Heart left ventricle (tissue), 16 donors: ENCODE data around the gene SNX30. TPM values are rescaled to one million over a fixed set of nuclear protein-coding genes. Genes with fewer than 3 reads are reported as not detected.
A peak's percentile ranks its signal among the peaks of the same experiment; 100 is the strongest.

Experiments
- ATAC-seq, 4 donors: fragments of 200-7000 bp; cut with Tn5 transposase; one replicate each; pipeline ENCODE4 v1.9.1; 2020 to 2022; ENCODE audit warnings: moderate library complexity in 4 of 4, mild to moderate bottlenecking in 3 of 4, moderate number of reproducible peaks in 1 of 4
- DNase-seq, 5 donors: peaks; one replicate each; pipeline ENCODE4 v3.0.0-alpha.2; 2020
- H3K27ac ChIP-seq, 12 donors: fragments of 200-600 bp; sonication (generic) in 4 of 12; one replicate each; pipeline versions ENCODE4 v1.5.0 to v1.8.0; 2016 to 2022; ENCODE audit warnings: mild to moderate bottlenecking in 2 of 12
- H3K27me3 ChIP-seq, 9 donors: fragments of 200-600 bp; sonication (generic) in 2 of 9; one replicate each; pipeline versions ENCODE4 v1.5.1 to v1.8.0; 2016 to 2022; ENCODE audit warnings: mild to moderate bottlenecking in 3 of 9
- H3K36me3 ChIP-seq, 9 donors: fragments of 200-600 bp; sonication (generic) in 2 of 9; one replicate each; pipeline versions ENCODE4 v1.5.0 to v1.8.0; 2018 to 2022; ENCODE audit warnings: mild to moderate bottlenecking in 2 of 9
- H3K4me1 ChIP-seq, 12 donors: fragments of 200-600 bp; sonication (generic) in 4 of 12; one replicate each; pipeline versions ENCODE4 v1.5.0 to v1.8.0; 2016 to 2022; ENCODE audit warnings: mild to moderate bottlenecking in 3 of 12
- H3K4me3 ChIP-seq, 12 donors: fragments of 200-600 bp; sonication (generic) in 4 of 12; one replicate each; pipeline versions ENCODE4 v1.5.0 to v1.8.0; 2017 to 2022; ENCODE audit warnings: mild to moderate bottlenecking in 9 of 12, moderate library complexity in 4 of 12
- H3K9me3 ChIP-seq, 12 donors: fragments of 200-600 bp; sonication (generic) in 4 of 12; one replicate each; pipeline versions ENCODE4 v1.5.0 to v1.8.0; 2016 to 2022; ENCODE audit warnings: mild to moderate bottlenecking in 1 of 12
- POLR2A ChIP-seq, 2 donors: fragments of 450-650 bp; IDR thresholded peaks; one replicate each; pipeline ENCODE4 v1.6.1; 2017; ENCODE audit warnings: antibody characterized with exemption in 2 of 2, mild to moderate bottlenecking in 2 of 2, moderate library complexity in 2 of 2
- WGBS, 4 donors: extraction: QIAGEN DNeasy Blood & Tissue Kit in 2 of 4; methylation state at CpG; one replicate each; pipeline versions ENCODE4 v1.1.5 to v1.1.7; 2013 to 2018; 5-methylcytosine and 5-hydroxymethylcytosine counted together
- intact Hi-C, 10 donors: fragments of 100-400 bp; cut with DNase I; formaldehyde crosslinking; loops; one replicate each; pipeline versions ENCODE4 v1.11.1 to v1.14.2; 2022
- polyA plus RNA-seq, 2 donors: library from polyadenylated mRNA; stranded (reverse); fragments of 200-250 nt; gene quantifications; one replicate each; pipeline ENCODE4 v1.2.3, GENCODE V29; 2013
- total RNA-seq, 9 donors: library from RNA; depleted of rRNA in 2 of 9; stranded (reverse); fragments of >200 nt in 2 of 9; fragmentation: NEBNext Ultra II Directional in 3 of 9; extraction: Animal tissue kit (Norgen Biotek cat#: 25700) in 3 of 9; gene quantifications; one replicate each; pipeline versions ENCODE4 v1.1.0 to v1.2.4, GENCODE V29; 2016 to 2023
- TF ChIP-seq, protein P1 (sequence below), 12 donors: fragments of 200-600 bp; sonication (generic) in 4 of 12; IDR thresholded peaks; one replicate each; pipeline versions ENCODE4 v1.5.0 to v1.8.0; 2018 to 2022; ENCODE audit warnings: antibody characterized with exemption in 12 of 12, mild to moderate bottlenecking in 5 of 12
- donor health status: ischemic (EF 13 %, LVEDD 7.1; RV severe dilation, severe dysfunction).
- donor health status: healthy with polysubstance abuse.
- donor health status: DM: no; HTN: yes; CAD: no.
- donor health status: DM: no; HTN: no; CAD: no.
- donor health status: ischemic (EF 25% LVEDD 6.9; RV normal size, moderate dysfunction).
- donor health status: ischemic (EF 25% LVEDD 5.7; RV mildly dilated, moderate dysfunction).
- donor health status: healthy.
- donor health status: DM: yes; HTN: yes; CAD: no.
- donor health status: ischemic (EF 35%, LVEDD 5.7; RV mildly dilated, moderate dysfunction).
- donor health status: nonischemic (EF 11% LVEDD 7.7; RV severe dilation, severe dysfunction).
- donor health status: DM: yes; HTN: yes; CAD: no.
- donor health status: PGD.
- donor health status: ischemic (EF 29% LVEDD 5.4; RV normal size, mild dysfunction).
- donor health status: nonischemic (EF 23%, LVEDD 6.1; RV moderate dilation, normal function).

SNX30 gene
- total and polyA plus RNA-seq, 11 donors, result 0.95 to 10.3 (median 3.8) TPM

- ATAC-seq, result no peak
- intact Hi-C loops, result no loop called here
- no peaks in the 10 kb centered on the region for H3K9me3 ChIP-seq
- no peak overlapping the region for H3K27ac ChIP-seq
- no peaks in the 10 kb centered on the region for H3K27me3 ChIP-seq
- TF ChIP-seq, protein P1, sequence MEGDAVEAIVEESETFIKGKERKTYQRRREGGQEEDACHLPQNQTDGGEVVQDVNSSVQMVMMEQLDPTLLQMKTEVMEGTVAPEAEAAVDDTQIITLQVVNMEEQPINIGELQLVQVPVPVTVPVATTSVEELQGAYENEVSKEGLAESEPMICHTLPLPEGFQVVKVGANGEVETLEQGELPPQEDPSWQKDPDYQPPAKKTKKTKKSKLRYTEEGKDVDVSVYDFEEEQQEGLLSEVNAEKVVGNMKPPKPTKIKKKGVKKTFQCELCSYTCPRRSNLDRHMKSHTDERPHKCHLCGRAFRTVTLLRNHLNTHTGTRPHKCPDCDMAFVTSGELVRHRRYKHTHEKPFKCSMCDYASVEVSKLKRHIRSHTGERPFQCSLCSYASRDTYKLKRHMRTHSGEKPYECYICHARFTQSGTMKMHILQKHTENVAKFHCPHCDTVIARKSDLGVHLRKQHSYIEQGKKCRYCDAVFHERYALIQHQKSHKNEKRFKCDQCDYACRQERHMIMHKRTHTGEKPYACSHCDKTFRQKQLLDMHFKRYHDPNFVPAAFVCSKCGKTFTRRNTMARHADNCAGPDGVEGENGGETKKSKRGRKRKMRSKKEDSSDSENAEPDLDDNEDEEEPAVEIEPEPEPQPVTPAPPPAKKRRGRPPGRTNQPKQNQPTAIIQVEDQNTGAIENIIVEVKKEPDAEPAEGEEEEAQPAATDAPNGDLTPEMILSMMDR (IDR thresholded peaks at IDR 0.05), result no peak
- no peak for TF ChIP-seq POLR2A (IDR thresholded peaks at IDR 0.05)
- peaks cover 0 to 48% (median 25%) of the 10 kb centered on the region in 9 donors for H3K36me3 ChIP-seq
- WGBS, 4 donors, result 65 to 71% (median 71%) methylated on average over 3 of the region's 3 CpGs
- DNase-seq, result no peak
- no peak overlapping the region for H3K4me3 ChIP-seq
- H3K4me1 ChIP-seq, result peaks cover 0 to 13% (median 6%) of the 10 kb centered on the region in 12 donors
Measured at GRCh38 chr9:112836394-112836793, 85.8 kb downstream of the SNX30 start.

DNA sequence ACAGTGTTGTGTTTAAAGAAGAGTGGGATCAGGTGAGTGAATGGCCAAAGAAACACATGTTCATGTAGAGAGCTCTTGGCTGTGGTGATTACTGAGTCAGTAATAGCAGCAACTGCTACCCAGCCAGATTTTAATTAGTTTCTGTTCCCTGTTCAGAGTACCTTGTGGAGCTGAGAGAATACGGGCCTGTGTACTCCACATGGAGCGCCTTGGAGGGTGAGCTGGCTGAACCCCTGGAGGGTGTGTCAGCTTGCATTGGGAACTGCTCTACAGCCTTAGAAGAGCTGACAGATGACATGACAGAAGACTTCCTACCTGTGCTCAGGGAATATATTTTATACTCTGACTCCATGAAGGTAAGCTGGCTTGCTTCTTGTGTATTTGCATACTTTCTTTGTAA, 87.8 kb downstream of the SNX30 start:
- peaks cover 0 to 48% (median 25%) of the 10 kb centered on the region in 9 donors for H3K36me3 ChIP-seq
- no peak overlapping the region for H3K4me3 ChIP-seq
- no peak for DNase-seq
- intact Hi-C loops, result no loop called here
- peaks cover 0 to 9% (median 0%) of the 10 kb centered on the region in 12 donors for H3K4me1 ChIP-seq
- H3K9me3 ChIP-seq, result no peaks in the 10 kb centered on the region
- no peak for ATAC-seq
- no peak overlapping the region for H3K27ac ChIP-seq
- 91 to 100% (median 96%) methylated on average over 1 to 2 of the region's 2 CpGs for WGBS, 4 donors
- no peaks in the 10 kb centered on the region for H3K27me3 ChIP-seq
- TF ChIP-seq POLR2A (IDR thresholded peaks at IDR 0.05), result no peak
- TF ChIP-seq, protein P1 (IDR thresholded peaks at IDR 0.05), result no peak

DNA sequence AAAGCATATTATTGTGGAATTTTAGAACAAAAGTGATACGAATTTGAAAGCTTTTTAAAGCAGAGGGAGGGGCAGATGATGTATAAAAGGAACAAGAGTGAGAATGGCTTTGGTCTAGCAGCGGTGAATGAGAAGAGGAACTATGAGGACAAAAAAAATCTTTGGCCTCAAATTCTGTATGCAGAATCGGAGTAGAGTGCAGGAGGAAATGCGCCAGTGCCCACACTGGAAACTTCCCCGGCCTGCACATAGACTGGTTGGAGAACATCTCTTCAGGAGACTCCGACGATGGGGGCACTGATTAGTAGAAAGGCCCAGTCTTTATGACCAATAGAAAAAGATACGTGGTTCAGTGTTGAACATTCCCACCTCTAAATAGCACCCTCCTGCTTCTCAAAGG, 88.8 kb downstream of the SNX30 start:
- H3K27me3 ChIP-seq, result no peaks in the 10 kb centered on the region
- DNase-seq, result no peak
- no peak overlapping the region for H3K4me3 ChIP-seq
- TF ChIP-seq POLR2A (IDR thresholded peaks at IDR 0.05), result no peak
- TF ChIP-seq, protein P1 (IDR thresholded peaks at IDR 0.05), result no peak
- H3K9me3 ChIP-seq, result no peaks in the 10 kb centered on the region
- peak overlapping the region in 1 of 12 donors; percentile 33 for H3K27ac ChIP-seq
- 83 to 94% (median 90%) methylated on average over 8 of the region's 8 CpGs for WGBS, 4 donors
- ATAC-seq, result peak in 1 of 4 donors; percentile 24
- peaks cover 0 to 9% (median 0%) of the 10 kb centered on the region in 12 donors for H3K4me1 ChIP-seq
- intact Hi-C loops, result no loop called here
- peaks cover 0 to 44% (median 25%) of the 10 kb centered on the region in 9 donors for H3K36me3 ChIP-seq

DNA sequence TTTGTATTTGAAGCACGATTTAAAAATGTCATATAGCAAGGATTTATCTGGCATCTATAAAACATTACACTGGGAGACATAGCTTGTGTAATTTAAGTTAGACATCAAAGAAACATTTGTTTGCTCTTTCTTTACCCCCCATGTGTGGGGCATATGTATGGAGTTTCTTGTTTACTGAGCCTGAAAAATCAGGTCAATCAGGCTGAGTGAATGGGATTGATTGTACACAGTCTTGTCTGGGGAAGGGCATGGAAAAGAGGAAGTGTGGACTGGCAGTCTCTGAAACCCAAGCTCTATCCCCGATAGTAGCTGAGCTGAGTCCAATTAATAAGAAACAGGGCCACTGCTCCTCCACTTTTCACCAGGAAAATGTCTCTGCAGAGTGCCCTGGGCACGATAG, 90.7 kb downstream of the SNX30 start:
- peaks cover 0 to 39% (median 22%) of the 10 kb centered on the region in 9 donors for H3K36me3 ChIP-seq
- H3K27ac ChIP-seq, result no peak overlapping the region
- intact Hi-C loops, result loop anchor here in 1 of 10 donors (5.0 kb wide), 1 partner anchor 61 kb away; no protein-coding TSS in a partner anchor
- no peak for ATAC-seq
- H3K4me3 ChIP-seq, result no peak overlapping the region
- no peaks in the 10 kb centered on the region for H3K27me3 ChIP-seq
- no peak for DNase-seq
- H3K9me3 ChIP-seq, result no peaks in the 10 kb centered on the region
- WGBS, 4 donors, result 86 to 92% (median 88%) methylated on average over 3 of the region's 3 CpGs
- peaks cover 0 to 19% (median 5%) of the 10 kb centered on the region in 12 donors for H3K4me1 ChIP-seq
- TF ChIP-seq, protein P1 (IDR thresholded peaks at IDR 0.05), result no peak
